IMR-90 (cell line): ENCODE measurements around the gene HUNK. TPM values are rescaled to one million over a fixed set of nuclear protein-coding genes. Genes with fewer than 3 reads are reported as not detected.

Experiments used
- ATAC-seq: fragments of 200-7000 bp; cut with Tn5 transposase; 2 replicates; pipeline ENCODE4 v1.9.1; 2020; ENCODE audit warnings: low read depth, mild to moderate bottlenecking, moderate library complexity
- BruUV-seq: library from RNA; stranded (reverse); fragments of 400-500 nt; replicated peaks from 2 replicates; lab custom pipeline; 2021; lab: Mats Ljungman, UMichigan
- CTCF ChIA-PET: fragments of 300-600 bp; formaldehyde crosslinking; extraction: SDS; loops from one replicate; lab custom pipeline; 2021; ENCODE audit warnings: antibody characterized with exemption; lab: Yijun Ruan, JAX
- POLR2A ChIA-PET: fragments of 300-600 bp; sonication (Branson Sonifier 250); formaldehyde crosslinking; loops from one replicate; lab custom pipeline; 2022; ENCODE audit warnings: antibody characterized with exemption; ENCODE audit not compliant: unreplicated experiment; lab: Charles Lee
- DNase-seq: peaks from one replicate; pipeline ENCODE4 v3.0.0; 2013
- H2AFZ ChIP-seq: replicated peaks from 2 replicates; pipeline ENCODE3; 2013; ENCODE audit warnings: low read length, mild to moderate bottlenecking; ENCODE audit not compliant: poor library complexity
- H2AK5ac ChIP-seq: 2 replicates; pipeline ENCODE4 v1.6.1; 2013; ENCODE audit warnings: low read depth, low read length, inconsistent platforms
- H2AK9ac ChIP-seq: replicated peaks from 2 replicates; pipeline ENCODE3; 2013; ENCODE audit warnings: mild to moderate bottlenecking, low read depth, low read length, moderate library complexity; ENCODE audit not compliant: poor library complexity
- H2BK120ac ChIP-seq: 2 replicates; pipeline ENCODE4 v1.6.1; 2013; ENCODE audit warnings: low read depth, low read length, inconsistent platforms
- H2BK15ac ChIP-seq: 3 replicates; pipeline ENCODE4 v1.6.1; 2013; ENCODE audit warnings: low read depth, low read length, inconsistent platforms
- H2BK20ac ChIP-seq: 2 replicates; pipeline ENCODE4 v1.6.1; 2013; ENCODE audit warnings: low read depth, mild to moderate bottlenecking, inconsistent platforms, low read length, moderate library complexity
- H2BK5ac ChIP-seq: 2 replicates; pipeline ENCODE4 v1.6.1; 2013; ENCODE audit warnings: mild to moderate bottlenecking, low read depth, low read length, inconsistent platforms; ENCODE audit not compliant: poor library complexity, severe bottlenecking
- H3K14ac ChIP-seq: replicated peaks from 2 replicates; pipeline ENCODE4 v1.6.1; 2013; ENCODE audit warnings: low read depth, low read length, inconsistent platforms
- H3K18ac ChIP-seq: 2 replicates; pipeline ENCODE4 v1.6.1; 2013; ENCODE audit warnings: low read depth, low read length, control low read depth
- H3K23ac ChIP-seq: 2 replicates; pipeline ENCODE4 v1.6.1; 2013; ENCODE audit warnings: low read depth, low read length, inconsistent platforms
- H3K27ac ChIP-seq: 2 replicates; pipeline ENCODE4 v1.5.1; 2013; ENCODE audit warnings: mild to moderate bottlenecking, control low read depth, low read length; ENCODE audit not compliant: insufficient read depth
- H3K27me3 ChIP-seq: 2 replicates; pipeline ENCODE4 v1.6.1; 2013; ENCODE audit warnings: low read length; ENCODE audit not compliant: control insufficient read depth, insufficient read depth
- H3K36me3 ChIP-seq: 2 replicates; pipeline ENCODE4 v1.6.1; 2013; ENCODE audit warnings: low read length, mixed read lengths; ENCODE audit not compliant: control insufficient read depth, insufficient read depth
- H3K4ac ChIP-seq: 2 replicates; pipeline ENCODE4 v1.6.1; 2013; ENCODE audit warnings: low read depth, low read length, inconsistent platforms
- H3K4me1 ChIP-seq: 2 replicates; pipeline ENCODE4 v1.6.1; 2013; ENCODE audit warnings: low read length, mixed read lengths; ENCODE audit not compliant: control insufficient read depth, insufficient read depth
- H3K4me2 ChIP-seq: 2 replicates; pipeline ENCODE4 v1.6.1; 2013; ENCODE audit warnings: low read depth, mild to moderate bottlenecking, control low read depth, low read length, moderate library complexity
- H3K4me3 ChIP-seq: 2 replicates; pipeline ENCODE4 v1.5.1; 2013; ENCODE audit warnings: low read depth, mild to moderate bottlenecking, control low read depth, low read length, moderate library complexity; ENCODE audit not compliant: insufficient read depth
- H3K56ac ChIP-seq: 2 replicates; pipeline ENCODE4 v1.6.1; 2013; ENCODE audit warnings: low read length, inconsistent platforms; ENCODE audit not compliant: insufficient read depth; ENCODE audit errors: extremely low read depth
- H3K79me1 ChIP-seq, 2 experiments: 2 replicates each; pipeline ENCODE4 v1.6.1; 2013; ENCODE audit warnings: low read length in 2 of 2, inconsistent platforms in 1 of 2, low read depth in 1 of 2
- H3K9ac ChIP-seq: 2 replicates; pipeline ENCODE4 v1.6.1; 2013; ENCODE audit warnings: low read depth, low read length, control low read depth
- H3K9me1 ChIP-seq: 2 replicates; pipeline ENCODE4 v1.6.1; 2013; ENCODE audit warnings: low read length, inconsistent platforms; ENCODE audit not compliant: insufficient read depth
- H3K9me3 ChIP-seq: 2 replicates; pipeline ENCODE4 v1.6.1; 2013; ENCODE audit warnings: low read length; ENCODE audit not compliant: control insufficient read depth, insufficient read depth
- H4K20me1 ChIP-seq: 2 replicates; pipeline ENCODE4 v1.6.1; 2013; ENCODE audit warnings: low read length, inconsistent platforms; ENCODE audit not compliant: insufficient read depth
- H4K5ac ChIP-seq: 2 replicates; pipeline ENCODE4 v1.6.1; 2013; ENCODE audit warnings: mild to moderate bottlenecking, low read depth, low read length, control low read depth
- H4K8ac ChIP-seq, 2 experiments: 2 replicates each; pipeline ENCODE4 v1.6.1; 2013; ENCODE audit warnings: low read depth in 2 of 2, low read length in 2 of 2, control low read depth in 1 of 2, inconsistent platforms in 1 of 2
- H4K91ac ChIP-seq: 2 replicates; pipeline ENCODE4 v1.6.1; 2013; ENCODE audit warnings: low read depth, low read length, inconsistent platforms; ENCODE audit not compliant: insufficient read depth
- BHLHE40 ChIP-seq: fragments of 150-350 bp; IDR thresholded peaks from 2 replicates; pipeline ENCODE4 v1.6.1; 2016; ENCODE audit warnings: mild to moderate bottlenecking, low read depth, low read length
- CHD1 ChIP-seq: IDR thresholded peaks from 2 replicates; pipeline ENCODE4 v1.6.1; 2012; ENCODE audit warnings: low read depth, low read length, improper control_type of control experiment
- MAFK ChIP-seq: IDR thresholded peaks from 2 replicates; pipeline ENCODE4 v1.6.1; 2012; ENCODE audit warnings: low read depth, low read length, improper control_type of control experiment
- MXI1 ChIP-seq: IDR thresholded peaks from 2 replicates; pipeline ENCODE4 v1.6.1; 2012; ENCODE audit warnings: low read depth, mild to moderate bottlenecking, low read length, moderate library complexity, borderline replicate concordance
- NFE2L2 ChIP-seq: fragments of 150-350 bp; IDR thresholded peaks from 2 replicates; pipeline ENCODE4 v1.6.1; 2016; ENCODE audit warnings: low read depth, mild to moderate bottlenecking, low read length
- RCOR1 ChIP-seq: IDR thresholded peaks from 2 replicates; pipeline ENCODE4 v1.6.1; 2012; ENCODE audit warnings: mild to moderate bottlenecking, low read length, improper control_type of control experiment; ENCODE audit not compliant: insufficient replicate concordance
- RFX5 ChIP-seq: IDR thresholded peaks from 2 replicates; pipeline ENCODE4 v1.8.0; 2012; ENCODE audit warnings: low read depth, mild to moderate bottlenecking, low read length, moderate library complexity
- WGBS, 2 experiments: methylation state at CpG; one replicate each; pipeline versions ENCODE4 v1.1.5 to v1.1.7; 2013; ENCODE audit warnings: missing lambda C conversion rate in 2 of 2; ENCODE audit not compliant: insufficient read length in 1 of 2; ENCODE audit errors: extremely low coverage in 2 of 2; 5-methylcytosine and 5-hydroxymethylcytosine counted together
- dilution Hi-C: fragments of 300-500 bp; cut with HindIII; formaldehyde crosslinking; loops from one replicate; pipeline ENCODE4 v1.14.3; 2018; ENCODE audit warnings: low sequenced_read_pairs; ENCODE audit not compliant: unreplicated experiment
- in situ Hi-C: fragments of 300-500 bp; cut with MboI; formaldehyde crosslinking; loops from 3 replicates; pipeline ENCODE4 v1.14.3; 2019; ENCODE audit warnings: low sequenced_read_pairs, inconsistent platforms, mixed read lengths
- intact Hi-C: fragments of 100-400 bp; cut with micrococcal nuclease; formaldehyde crosslinking; loops from 2 replicates; pipeline ENCODE4 v1.10.0; 2022
- polyA plus RNA-seq, 3 experiments: library from polyadenylated mRNA; depleted of rRNA; stranded (reverse); fragments of >200 nt; gene quantifications; 2 replicates each; pipeline ENCODE4 v1.2.3, GENCODE V29; 2012; ENCODE audit warnings: low replicate concordance in 1 of 3
- total RNA-seq: library from RNA; depleted of rRNA; stranded (reverse); fragments of >200 nt; gene quantifications from 2 replicates; pipeline ENCODE4 v1.2.3, GENCODE V29; 2012
- TF ChIP-seq, protein P1 (sequence below): fragments of 150-350 bp; IDR thresholded peaks from 2 replicates; pipeline ENCODE4 v1.6.1; 2017; ENCODE audit warnings: mild to moderate bottlenecking, antibody characterized with exemption, low read length, low read depth
- TF ChIP-seq, protein P2 (sequence below): fragments of 150-350 bp; IDR thresholded peaks from 2 replicates; pipeline ENCODE4 v1.6.1; 2016; ENCODE audit warnings: low read depth, mild to moderate bottlenecking, low read length, moderate library complexity, borderline replicate concordance
- TF ChIP-seq, protein P3 (sequence below): conservative IDR thresholded peaks from 2 replicates; pipeline ENCODE4 v1.5.1; 2012; ENCODE audit warnings: mild to moderate bottlenecking, low read depth, low read length, improper control_type of control experiment

The HUNK gene
- total and polyA plus RNA-seq, 2 of the 4 experiments (the other 2 are of a cell fraction), result 1.0 to 2.0 TPM

DNA sequence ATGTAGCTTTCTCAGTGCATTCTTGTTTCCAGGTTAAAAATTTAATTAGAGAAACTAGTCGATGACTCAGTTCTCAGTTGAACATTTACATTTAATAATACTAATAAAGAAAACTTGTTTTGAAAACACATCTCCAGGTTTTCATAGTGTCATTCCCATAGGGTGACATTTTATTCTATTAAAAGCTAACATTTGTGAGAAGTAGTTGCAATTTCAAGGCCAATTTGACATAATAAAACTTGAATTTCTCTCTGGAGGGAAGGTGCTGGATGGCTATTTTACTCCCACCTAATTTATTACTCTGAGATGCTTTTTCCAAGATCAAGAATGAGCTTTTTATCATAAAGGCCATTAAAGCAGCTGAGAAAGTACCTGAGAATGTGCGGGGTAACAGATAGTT lies 16.6 kb downstream of the HUNK start:
- dilution Hi-C loops, result no loop called here
- ChIA-PET CTCF (interaction anchor here (0.6 to 1.3 kb wide), 3 partner anchors 15 to 369 kb away, joined by 3 read pairs; no protein-coding TSS in a partner anchor), POLR2A (interaction anchor here (0.6 kb wide), 1 partner anchor 469 kb away, joined by 3 read pairs; no protein-coding TSS in a partner anchor)
- Histone ChIP-seq H3K23ac (no peak overlapping the region), H4K20me1 (peaks cover 3% of the 10 kb centered on the region; the same call in 1 of the 2 replicates), H4K91ac (no peak overlapping the region), H3K4me3 (no peak overlapping the region), H2AK5ac (no peak overlapping the region), H3K4me2 (no peak overlapping the region), H3K27ac (no peak overlapping the region), H3K9ac (no peak overlapping the region), H3K79me1 (peaks cover 0 to 21% of the 10 kb centered on the region in 2 experiments; a peak in 3 of 4 replicates), H3K9me1 (peaks cover 4% of the 10 kb centered on the region; the same call in 1 of the 2 replicates), H4K8ac (no peak overlapping the region), H2BK5ac (no peak overlapping the region), H3K4me1 (peaks cover 16% of the 10 kb centered on the region), H2BK20ac (no peak overlapping the region), H2BK120ac (no peak overlapping the region), H3K9me3 (no peaks in the 10 kb centered on the region), H3K56ac (no peak overlapping the region), H3K4ac (no peak overlapping the region), H2AFZ (no peak overlapping the region), H4K5ac (no peak overlapping the region), H3K18ac (no peak overlapping the region), H3K36me3 (no peaks in the 10 kb centered on the region), H2AK9ac (no peak overlapping the region), H3K27me3 (no peaks in the 10 kb centered on the region), H3K14ac (no peak overlapping the region), H2BK15ac (no peak overlapping the region)
- no peak for DNase-seq
- TF ChIP-seq, protein P1, sequence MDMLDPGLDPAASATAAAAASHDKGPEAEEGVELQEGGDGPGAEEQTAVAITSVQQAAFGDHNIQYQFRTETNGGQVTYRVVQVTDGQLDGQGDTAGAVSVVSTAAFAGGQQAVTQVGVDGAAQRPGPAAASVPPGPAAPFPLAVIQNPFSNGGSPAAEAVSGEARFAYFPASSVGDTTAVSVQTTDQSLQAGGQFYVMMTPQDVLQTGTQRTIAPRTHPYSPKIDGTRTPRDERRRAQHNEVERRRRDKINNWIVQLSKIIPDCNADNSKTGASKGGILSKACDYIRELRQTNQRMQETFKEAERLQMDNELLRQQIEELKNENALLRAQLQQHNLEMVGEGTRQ, result no peak
- TF ChIP-seq, protein P2, sequence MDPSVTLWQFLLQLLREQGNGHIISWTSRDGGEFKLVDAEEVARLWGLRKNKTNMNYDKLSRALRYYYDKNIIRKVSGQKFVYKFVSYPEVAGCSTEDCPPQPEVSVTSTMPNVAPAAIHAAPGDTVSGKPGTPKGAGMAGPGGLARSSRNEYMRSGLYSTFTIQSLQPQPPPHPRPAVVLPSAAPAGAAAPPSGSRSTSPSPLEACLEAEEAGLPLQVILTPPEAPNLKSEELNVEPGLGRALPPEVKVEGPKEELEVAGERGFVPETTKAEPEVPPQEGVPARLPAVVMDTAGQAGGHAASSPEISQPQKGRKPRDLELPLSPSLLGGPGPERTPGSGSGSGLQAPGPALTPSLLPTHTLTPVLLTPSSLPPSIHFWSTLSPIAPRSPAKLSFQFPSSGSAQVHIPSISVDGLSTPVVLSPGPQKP, result no peak
- TF ChIP-seq, protein P3, sequence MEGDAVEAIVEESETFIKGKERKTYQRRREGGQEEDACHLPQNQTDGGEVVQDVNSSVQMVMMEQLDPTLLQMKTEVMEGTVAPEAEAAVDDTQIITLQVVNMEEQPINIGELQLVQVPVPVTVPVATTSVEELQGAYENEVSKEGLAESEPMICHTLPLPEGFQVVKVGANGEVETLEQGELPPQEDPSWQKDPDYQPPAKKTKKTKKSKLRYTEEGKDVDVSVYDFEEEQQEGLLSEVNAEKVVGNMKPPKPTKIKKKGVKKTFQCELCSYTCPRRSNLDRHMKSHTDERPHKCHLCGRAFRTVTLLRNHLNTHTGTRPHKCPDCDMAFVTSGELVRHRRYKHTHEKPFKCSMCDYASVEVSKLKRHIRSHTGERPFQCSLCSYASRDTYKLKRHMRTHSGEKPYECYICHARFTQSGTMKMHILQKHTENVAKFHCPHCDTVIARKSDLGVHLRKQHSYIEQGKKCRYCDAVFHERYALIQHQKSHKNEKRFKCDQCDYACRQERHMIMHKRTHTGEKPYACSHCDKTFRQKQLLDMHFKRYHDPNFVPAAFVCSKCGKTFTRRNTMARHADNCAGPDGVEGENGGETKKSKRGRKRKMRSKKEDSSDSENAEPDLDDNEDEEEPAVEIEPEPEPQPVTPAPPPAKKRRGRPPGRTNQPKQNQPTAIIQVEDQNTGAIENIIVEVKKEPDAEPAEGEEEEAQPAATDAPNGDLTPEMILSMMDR, result no peak
- no peak for TF ChIP-seq RCOR1
- no peak for TF ChIP-seq CHD1
- no peak for TF ChIP-seq MAFK
- TF ChIP-seq RFX5, result no peak
- no peak for TF ChIP-seq NFE2L2
- no peak for TF ChIP-seq BHLHE40
- no peak for TF ChIP-seq MXI1
- intact Hi-C loops, result no loop called here
- WGBS, 2 experiments, result no CpG with 5 or more reads among the region's 2 CpGs
- BruUV-seq, result no TSS peak
- in situ Hi-C loops, result no loop called here
- ATAC-seq, result no peak
